ENCODE results near the gene RER1.
A peak's percentile ranks its signal among the peaks of the same experiment; 100 is the strongest.

DNA sequence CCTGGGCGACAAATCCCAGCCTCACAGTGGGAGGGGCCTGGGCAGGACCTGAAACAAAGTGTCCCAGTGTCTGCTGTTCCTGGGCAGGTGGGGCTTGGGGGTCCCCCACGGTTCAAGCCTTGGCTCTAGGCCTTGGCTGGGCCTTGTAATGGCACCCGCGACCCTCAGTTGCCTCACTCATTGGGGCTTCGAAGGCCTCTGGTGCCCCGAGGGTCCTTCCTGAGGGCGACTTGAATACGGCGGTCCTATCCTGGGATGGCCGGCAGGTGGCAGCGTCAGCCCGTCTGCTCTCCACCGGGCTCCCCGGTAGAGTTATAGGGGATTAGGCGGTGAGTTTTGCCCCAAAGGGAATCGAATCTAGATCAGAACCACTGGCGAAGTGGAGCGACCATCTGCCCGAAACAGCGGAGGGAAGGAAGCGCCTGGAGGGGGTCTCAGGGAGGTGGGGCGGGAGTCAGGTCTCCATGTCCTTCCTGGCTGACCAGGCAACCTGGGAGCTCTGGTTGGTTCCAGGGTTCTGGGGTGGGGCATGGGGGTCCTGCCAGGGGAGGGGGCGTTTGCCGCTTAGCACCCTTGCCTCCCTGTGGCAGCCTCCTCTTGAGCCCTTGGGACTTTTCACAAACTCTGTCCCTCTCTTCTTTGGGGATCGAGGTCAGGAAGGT is 22.8 kb downstream of the RER1 start:
- TF ChIP-seq CTCF (IDR thresholded peaks at IDR 0.05), result peak; percentile 88 to 97 (median 95)
- no peak for TF ChIP-seq POLR2A (IDR thresholded peaks at IDR 0.05)
- no peak for TF ChIP-seq POLR2AphosphoS5 (IDR thresholded peaks at IDR 0.05)

All from breast epithelium (tissue), 3 donors.